Measurements from ENCODE around the gene PYCR2. TPM values are rescaled to one million over a fixed set of nuclear protein-coding genes. Genes with fewer than 3 reads are reported as not detected.
A peak's percentile ranks its signal among the peaks of the same experiment; 100 is the strongest.

The PYCR2 gene
- total and polyA plus RNA-seq, 11 donors: 53.6 to 89.0 (median 65.1) TPM

- 93 to 95% (median 95%) methylated on average over 15 to 23 of the region's 23 CpGs for WGBS, 4 donors
- ATAC-seq: no peak
- Histone ChIP-seq H3K27me3 (no peaks in the 10 kb centered on the region), H3K27ac (peak overlapping the region in 1 of 12 donors; percentile 97), H3K9me3 (no peaks in the 10 kb centered on the region), H3K36me3 (peaks cover 0 to 50% (median 34%) of the 10 kb centered on the region in 9 donors), H3K4me1 (peaks cover 0 to 42% (median 19%) of the 10 kb centered on the region in 12 donors), H3K4me3 (no peak overlapping the region)
- DNase-seq: no peak
- intact Hi-C loops (cut with DNase I): loop anchor here in 4 of 10 donors (5.0 kb wide), 4 partner anchors 40 to 145 kb away; partner anchors contain the start of genes TMEM63A (in 2 of the 4) and SRP9 (in 1 of the 4)
- TF ChIP-seq CTCF (IDR thresholded peaks at IDR 0.05) (no peak), POLR2A (IDR thresholded peaks at IDR 0.05) (no peak)
Measured at GRCh38 chr1:225921734-225922709, 2.0 kb downstream of the PYCR2 start.

GRCh38 chr1:225919906-225920305, 4.1 kb downstream of the PYCR2 start:
- 23 to 40% (median 34%) methylated on average over 5 of the region's 5 CpGs for WGBS, 4 donors
- peak; percentile 68 to 88 (median 76) for DNase-seq
- Histone ChIP-seq H3K27me3 (no peaks in the 10 kb centered on the region), H3K4me3 (no peak overlapping the region), H3K4me1 (peaks cover 0 to 40% (median 19%) of the 10 kb centered on the region in 12 donors), H3K36me3 (peaks cover 0 to 66% (median 40%) of the 10 kb centered on the region in 9 donors), H3K27ac (peak overlapping the region in 6 of 12 donors; percentile 8 to 62 (median 38)), H3K9me3 (no peaks in the 10 kb centered on the region)
- ATAC-seq: peak in 1 of 4 donors; percentile 11
- intact Hi-C loops (cut with DNase I): loop anchor here in 7 of 10 donors (5.0 to 10.0 kb wide), 9 partner anchors 38 to 375 kb away; partner anchors contain the start of genes SRP9 (in 5 of the 7) and TMEM63A (in 2 of the 7)
- no peak for TF ChIP-seq CTCF (IDR thresholded peaks at IDR 0.05)
- TF ChIP-seq POLR2A (IDR thresholded peaks at IDR 0.05): no peak

GRCh38 chr1:225918280-225918679, 5.8 kb downstream of the PYCR2 start:
- no peak for TF ChIP-seq POLR2A (IDR thresholded peaks at IDR 0.05)
- no peak for TF ChIP-seq CTCF (IDR thresholded peaks at IDR 0.05)
- H3K27me3 ChIP-seq: no peaks in the 10 kb centered on the region
- H3K27ac ChIP-seq: no peak overlapping the region
- intact Hi-C loops (cut with DNase I): loop anchor here in 6 of 10 donors (10.0 kb wide), 5 partner anchors 57 to 373 kb away; partner anchors contain the start of gene SRP9 (in 4 of the 6)
- ATAC-seq: no peak
- no peak for DNase-seq
- WGBS, 4 donors: 91 to 98% (median 92%) methylated on average over 4 of the region's 4 CpGs
- no peak overlapping the region for H3K4me3 ChIP-seq
- no peaks in the 10 kb centered on the region for H3K9me3 ChIP-seq
- peaks cover 0 to 34% (median 15%) of the 10 kb centered on the region in 12 donors for H3K4me1 ChIP-seq
- peaks cover 0 to 66% (median 40%) of the 10 kb centered on the region in 9 donors for H3K36me3 ChIP-seq

- no peak for DNase-seq
- H3K4me1 ChIP-seq: peaks cover 0 to 27% (median 9%) of the 10 kb centered on the region in 12 donors
- H3K9me3 ChIP-seq: no peaks in the 10 kb centered on the region
- no peak overlapping the region for H3K4me3 ChIP-seq
- intact Hi-C loops (cut with DNase I): loop anchor here in 6 of 10 donors (10.0 kb wide), 5 partner anchors 57 to 373 kb away; partner anchors contain the start of gene SRP9 (in 4 of the 6)
- no peak for TF ChIP-seq CTCF (IDR thresholded peaks at IDR 0.05)
- no peak overlapping the region for H3K27ac ChIP-seq
- peaks cover 0 to 71% (median 40%) of the 10 kb centered on the region in 9 donors for H3K36me3 ChIP-seq
- no peaks in the 10 kb centered on the region for H3K27me3 ChIP-seq
- 90 to 94% (median 92%) methylated on average over 5 of the region's 5 CpGs for WGBS, 4 donors
- ATAC-seq: no peak
Measured at GRCh38 chr1:225917536-225917935, 6.5 kb downstream of the PYCR2 start.

Data from heart left ventricle (tissue), 16 donors.